OCI-LY1 (cell line): ENCODE measurements around the gene KLHL26.

ENCODE experiments used
- H2AFZ ChIP-seq: fragments of 200-600 bp; sonication (generic), shearing (Covaris generic); 2 replicates; pipeline ENCODE4 v1.6.0; 2014; ENCODE audit warnings: antibody characterized with exemption, mild to moderate bottlenecking, low read length
- H3F3A ChIP-seq: fragments of 200-600 bp; sonication (generic), shearing (Covaris generic); 2 replicates; pipeline ENCODE4 v1.6.0; 2014; ENCODE audit warnings: mild to moderate bottlenecking, antibody characterized with exemption, low read length, moderate library complexity; ENCODE audit not compliant: insufficient read depth
- H3K27ac ChIP-seq: fragments of 200-600 bp; sonication (generic); 2 replicates; pipeline ENCODE4 v1.5.1; 2014; ENCODE audit warnings: low read length, mixed run types, mild to moderate bottlenecking, low read depth; ENCODE audit not compliant: poor library complexity, severe bottlenecking
- H3K27me3 ChIP-seq: fragments of 200-600 bp; sonication (generic); 2 replicates; pipeline ENCODE4 v1.6.0; 2014; ENCODE audit warnings: antibody characterized with exemption, mild to moderate bottlenecking, low read length, moderate library complexity; ENCODE audit not compliant: insufficient read depth
- H3K36me3 ChIP-seq: fragments of 200-600 bp; sonication (generic); 2 replicates; pipeline ENCODE4 v1.6.1; 2014; ENCODE audit warnings: mild to moderate bottlenecking, antibody characterized with exemption, low read length, moderate library complexity, mixed read lengths; ENCODE audit not compliant: insufficient read depth
- H3K4me1 ChIP-seq: fragments of 200-600 bp; sonication (generic); 2 replicates; pipeline ENCODE4 v1.5.1; 2014; ENCODE audit warnings: mild to moderate bottlenecking, low read length, moderate library complexity; ENCODE audit not compliant: insufficient read depth, severe bottlenecking
- H3K4me2 ChIP-seq: fragments of 200-600 bp; sonication (generic), shearing (Covaris generic); 2 replicates; pipeline ENCODE4 v1.6.1; 2014; ENCODE audit warnings: low read length
- H3K4me3 ChIP-seq: fragments of 200-600 bp; sonication (generic); 2 replicates; pipeline ENCODE4 v1.5.1; 2014; ENCODE audit warnings: low read length, low read depth, mild to moderate bottlenecking, mixed read lengths; ENCODE audit not compliant: poor library complexity, severe bottlenecking
- H3K79me2 ChIP-seq: fragments of 200-600 bp; shearing (Covaris generic); 2 replicates; pipeline ENCODE4 v1.6.1; 2016; ENCODE audit warnings: mixed run types, low read length, mixed read lengths; ENCODE audit not compliant: insufficient read depth
- H3K9ac ChIP-seq: fragments of 200-600 bp; sonication (generic), shearing (Covaris generic); 2 replicates; pipeline ENCODE4 v1.6.1; 2014; ENCODE audit warnings: mild to moderate bottlenecking, low read length, mixed read lengths
- H3K9me2 ChIP-seq: fragments of 200-600 bp; sonication (generic), shearing (Covaris generic); 2 replicates; pipeline ENCODE4 v1.6.1; 2014; ENCODE audit warnings: low read depth, mild to moderate bottlenecking, low read length, mixed read lengths
- H3K9me3 ChIP-seq: fragments of 200-600 bp; shearing (Covaris generic); 2 replicates; pipeline ENCODE4 v1.6.1; 2014; ENCODE audit warnings: low read length, mixed read lengths
- H4K20me1 ChIP-seq: fragments of 200-600 bp; sonication (generic), shearing (Covaris generic); 2 replicates; pipeline ENCODE4 v1.6.0; 2016; ENCODE audit warnings: mild to moderate bottlenecking, low read length; ENCODE audit not compliant: insufficient read depth
- CTCF ChIP-seq: fragments of 200-600 bp; sonication (generic), shearing (Covaris generic); IDR thresholded peaks from 2 replicates; pipeline ENCODE4 v1.5.1; 2017; ENCODE audit warnings: mild to moderate bottlenecking, antibody characterized with exemption, low read length, moderate library complexity, mixed read lengths
- EZH2 ChIP-seq: fragments of 200-600 bp; sonication (generic), shearing (Covaris generic); IDR thresholded peaks from 2 replicates; pipeline ENCODE4 v1.8.0; 2017; ENCODE audit warnings: borderline replicate concordance, mixed run types, mild to moderate bottlenecking, antibody characterized with exemption, low read length, moderate library complexity, mixed read lengths

Gene KLHL26

GRCh38 chr19:18663940-18664530, 27.2 kb downstream of the KLHL26 start:
- Histone ChIP-seq H3K4me2 (no peak overlapping the region), H3K9me3 (no peaks in the 10 kb centered on the region), H3K27me3 (peaks cover 8% of the 10 kb centered on the region; the same call in 1 of the 2 replicates), H3K4me1 (peaks cover 4% of the 10 kb centered on the region), H3K79me2 (no peaks in the 10 kb centered on the region), H3K4me3 (no peak overlapping the region), H3K9ac (no peak overlapping the region), H4K20me1 (no peaks in the 10 kb centered on the region), H3F3A (no peaks in the 10 kb centered on the region), H2AFZ (no peak overlapping the region), H3K9me2 (no peaks in the 10 kb centered on the region), H3K36me3 (no peaks in the 10 kb centered on the region), H3K27ac (no peak overlapping the region)
- TF ChIP-seq EZH2 (no peak), CTCF (no peak)

- Histone ChIP-seq H3K4me1 (peaks cover 4% of the 10 kb centered on the region), H3F3A (no peaks in the 10 kb centered on the region), H3K4me3 (no peak overlapping the region), H2AFZ (no peak overlapping the region), H3K9ac (no peak overlapping the region), H3K27ac (no peak overlapping the region), H3K9me2 (no peaks in the 10 kb centered on the region), H3K9me3 (no peaks in the 10 kb centered on the region), H3K27me3 (peaks cover 8% of the 10 kb centered on the region; the same call in 1 of the 2 replicates), H3K4me2 (no peak overlapping the region), H3K79me2 (no peaks in the 10 kb centered on the region), H4K20me1 (no peaks in the 10 kb centered on the region), H3K36me3 (no peaks in the 10 kb centered on the region)
- TF ChIP-seq EZH2 (no peak), CTCF (no peak)
These were observed 29.0 kb downstream of the KLHL26 start for GRCh38 chr19:18665771-18666202.

DNA sequence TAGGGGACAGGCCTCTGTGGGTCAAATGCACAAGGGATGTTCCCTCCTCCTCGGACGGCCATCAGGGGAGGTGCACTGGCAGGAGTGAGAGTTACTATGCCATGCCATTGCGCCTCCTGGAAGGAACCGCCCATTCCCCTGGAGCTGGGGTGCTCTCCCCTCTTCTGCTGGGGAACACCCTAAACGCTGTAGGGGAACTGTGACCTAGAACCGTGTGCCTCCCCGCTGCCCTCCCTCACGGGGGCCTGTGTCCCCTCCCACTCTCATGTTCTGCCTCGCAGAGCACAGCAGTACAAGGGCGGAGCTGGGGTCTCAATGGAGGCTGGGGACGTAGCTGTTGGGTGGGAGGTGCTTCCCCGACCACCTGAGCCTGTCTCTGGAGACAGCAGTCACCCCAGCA, 29.5 kb downstream of the KLHL26 start:
- Histone ChIP-seq H3F3A (no peaks in the 10 kb centered on the region), H3K27me3 (peaks cover 8% of the 10 kb centered on the region; the same call in 1 of the 2 replicates), H3K9ac (no peak overlapping the region), H3K36me3 (no peaks in the 10 kb centered on the region), H3K27ac (no peak overlapping the region), H3K4me1 (peaks cover 4% of the 10 kb centered on the region), H4K20me1 (no peaks in the 10 kb centered on the region), H3K79me2 (no peaks in the 10 kb centered on the region), H3K4me3 (no peak overlapping the region), H3K9me3 (no peaks in the 10 kb centered on the region), H3K4me2 (no peak overlapping the region), H3K9me2 (no peaks in the 10 kb centered on the region), H2AFZ (no peak overlapping the region)
- no peak for TF ChIP-seq EZH2
- TF ChIP-seq CTCF, result no peak
